ENCODE data around the gene COG1. TPM values are rescaled to one million over a fixed set of nuclear protein-coding genes. Genes with fewer than 3 reads are reported as not detected.
A peak's percentile ranks its signal among the peaks of the same experiment; 100 is the strongest.

COG1 gene
- total and polyA plus RNA-seq, 2 donors (not counting 1 experiment from before 2014, with no cell fraction given), result 20.0 to 21.0 TPM

GRCh38 chr17:73163043-73163442 is 29.8 kb upstream of the COG1 start:
- Histone ChIP-seq H3K4me2 (ENCODE audit: extremely low read depth, insufficient read depth, low read length) (no peak overlapping the region), H3K4me1 (ENCODE audit: control insufficient read depth, extremely low read depth, insufficient read depth, low read length) (no peaks in the 10 kb centered on the region), H3K4me3 (replicated peaks in 1 of 4; ENCODE audit: control extremely low read depth in 1 of 4, insufficient read depth in 1 of 4, low read depth in 3 of 4, low read length in 4 of 4) (no peak overlapping the region), H4K20me1 (ENCODE audit: control insufficient read depth, extremely low read depth, insufficient read depth, low read length) (no peaks in the 10 kb centered on the region), H3K9ac (ENCODE audit: insufficient read depth, low read length) (no peak overlapping the region), H3K79me2 (ENCODE audit: control insufficient read depth, insufficient read depth, low read length) (no peaks in the 10 kb centered on the region), H3K9me3 (ENCODE audit: control insufficient read depth, insufficient read depth, low read depth, low read length) (no peaks in the 10 kb centered on the region), H3K27me3 (ENCODE audit: control insufficient read depth, insufficient read depth, low read length) (peaks cover 51% of the 10 kb centered on the region), H2AFZ (ENCODE audit: low read length) (no peak overlapping the region), H3K36me3 (ENCODE audit: control insufficient read depth, insufficient read depth, low read length) (no peaks in the 10 kb centered on the region), H3K27ac (ENCODE audit: insufficient read depth, low read length) (no peak overlapping the region)
- no peak for DNase-seq (ENCODE audit: low read depth in 2 of 2)
- TF ChIP-seq EZH2 (IDR thresholded peaks at IDR 0.05; ENCODE audit: low read length, missing control alignments), result no peak
- no peak for TF ChIP-seq CTCF (conservative IDR thresholded peaks at IDR 0.05 in 1 of 2, IDR thresholded peaks at IDR 0.05 in 1 of 2; ENCODE audit: low read depth in 1 of 2, low read length in 2 of 2)

GRCh38 chr17:73165616-73166404 is 27.0 kb upstream of the COG1 start:
- Histone ChIP-seq H3K4me1 (ENCODE audit: control insufficient read depth, extremely low read depth, insufficient read depth, low read length) (no peaks in the 10 kb centered on the region), H3K36me3 (ENCODE audit: control insufficient read depth, insufficient read depth, low read length) (no peaks in the 10 kb centered on the region), H3K4me3 (replicated peaks in 1 of 4; ENCODE audit: control extremely low read depth in 1 of 4, insufficient read depth in 1 of 4, low read depth in 3 of 4, low read length in 4 of 4) (peak overlapping the region; percentile 26 to 51 (median 36)), H3K79me2 (ENCODE audit: control insufficient read depth, insufficient read depth, low read length) (no peaks in the 10 kb centered on the region), H3K4me2 (ENCODE audit: extremely low read depth, insufficient read depth, low read length) (peak overlapping the region; percentile 92), H2AFZ (ENCODE audit: low read length) (no peak overlapping the region), H3K9ac (ENCODE audit: insufficient read depth, low read length) (no peak overlapping the region), H3K27me3 (ENCODE audit: control insufficient read depth, insufficient read depth, low read length) (peaks cover 51% of the 10 kb centered on the region), H3K27ac (ENCODE audit: insufficient read depth, low read length) (no peak overlapping the region), H3K9me3 (ENCODE audit: control insufficient read depth, insufficient read depth, low read depth, low read length) (no peaks in the 10 kb centered on the region), H4K20me1 (ENCODE audit: control insufficient read depth, extremely low read depth, insufficient read depth, low read length) (no peaks in the 10 kb centered on the region)
- DNase-seq (ENCODE audit: low read depth in 2 of 2), result peak in 1 of 2 donors; percentile 11
- peak; percentile 90 for TF ChIP-seq EZH2 (IDR thresholded peaks at IDR 0.05; ENCODE audit: low read length, missing control alignments)
- TF ChIP-seq CTCF (conservative IDR thresholded peaks at IDR 0.05 in 1 of 2, IDR thresholded peaks at IDR 0.05 in 1 of 2; ENCODE audit: low read depth in 1 of 2, low read length in 2 of 2), result no peak

GRCh38 chr17:73166731-73167581 is 25.9 kb upstream of the COG1 start:
- Histone ChIP-seq H3K4me3 (replicated peaks in 1 of 4; ENCODE audit: control extremely low read depth in 1 of 4, insufficient read depth in 1 of 4, low read depth in 3 of 4, low read length in 4 of 4) (peak overlapping the region in 3 of 4 experiments; percentile 33 to 51 (median 39)), H3K79me2 (ENCODE audit: control insufficient read depth, insufficient read depth, low read length) (no peaks in the 10 kb centered on the region), H4K20me1 (ENCODE audit: control insufficient read depth, extremely low read depth, insufficient read depth, low read length) (no peaks in the 10 kb centered on the region), H3K27me3 (ENCODE audit: control insufficient read depth, insufficient read depth, low read length) (peaks cover 51% of the 10 kb centered on the region), H2AFZ (ENCODE audit: low read length) (no peak overlapping the region), H3K27ac (ENCODE audit: insufficient read depth, low read length) (no peak overlapping the region), H3K9ac (ENCODE audit: insufficient read depth, low read length) (no peak overlapping the region), H3K4me2 (ENCODE audit: extremely low read depth, insufficient read depth, low read length) (peak overlapping the region; percentile 92), H3K36me3 (ENCODE audit: control insufficient read depth, insufficient read depth, low read length) (no peaks in the 10 kb centered on the region), H3K4me1 (ENCODE audit: control insufficient read depth, extremely low read depth, insufficient read depth, low read length) (no peaks in the 10 kb centered on the region), H3K9me3 (ENCODE audit: control insufficient read depth, insufficient read depth, low read depth, low read length) (no peaks in the 10 kb centered on the region)
- DNase-seq (ENCODE audit: low read depth in 2 of 2), result no peak
- no peak for TF ChIP-seq CTCF (conservative IDR thresholded peaks at IDR 0.05 in 1 of 2, IDR thresholded peaks at IDR 0.05 in 1 of 2; ENCODE audit: low read depth in 1 of 2, low read length in 2 of 2)
- peak; percentile 33 for TF ChIP-seq EZH2 (IDR thresholded peaks at IDR 0.05; ENCODE audit: low read length, missing control alignments)

All from fibroblast of lung (primary cell).